ENCODE results near the gene TMEM38B. TPM values are rescaled to one million over a fixed set of nuclear protein-coding genes. Genes with fewer than 3 reads are reported as not detected.

The TMEM38B gene
- total RNA-seq, 1 donor from 2014 or later = 21.1 TPM

DNA sequence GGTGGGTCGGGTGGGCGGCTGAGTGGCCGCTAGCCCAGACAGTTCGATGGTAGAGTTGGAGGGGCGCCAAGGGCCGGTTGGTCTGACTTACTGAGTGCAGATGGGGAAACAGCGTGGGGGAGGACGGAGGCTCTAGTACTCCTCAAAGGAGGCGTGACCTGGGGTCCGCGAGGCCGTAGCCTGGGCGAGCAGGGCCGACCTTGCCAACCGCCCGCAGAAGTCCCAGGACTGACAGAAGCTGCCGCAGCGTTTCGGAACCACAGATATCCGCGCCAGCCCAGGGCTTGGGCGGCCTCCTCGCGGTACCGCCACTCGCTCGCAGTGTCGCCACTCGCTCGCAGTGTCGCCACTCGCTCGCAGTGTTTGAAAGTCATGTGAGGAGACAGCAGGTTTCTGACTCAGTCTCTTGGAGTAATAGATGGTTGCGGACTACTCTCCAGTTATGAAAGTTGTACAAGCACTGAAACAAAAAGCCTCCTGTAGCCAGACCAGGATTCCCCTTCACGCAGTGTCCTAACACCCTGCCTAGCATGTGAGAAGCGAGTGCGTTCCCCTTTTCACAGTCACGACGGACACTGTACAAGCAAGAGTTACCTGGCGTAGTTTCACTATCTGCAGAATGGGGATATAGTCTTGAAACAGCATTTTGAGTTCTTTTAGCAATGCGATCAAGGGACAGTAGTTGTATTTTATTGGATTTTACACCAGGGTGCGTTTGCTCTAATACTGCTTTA, 674 bp downstream of the TMEM38B start:
- Histone ChIP-seq H3K27me3 (peaks cover 76% of the 10 kb centered on the region), H3K9ac (no peak overlapping the region), H3K4me3 (peak overlapping the region; percentile 73), H3K36me3 (no peaks in the 10 kb centered on the region), H3K9me3 (ENCODE audit: low read depth) (no peaks in the 10 kb centered on the region), H4K20me1 (ENCODE audit: low read depth) (peaks cover 10% of the 10 kb centered on the region), H3K4me1 (peaks cover 19% of the 10 kb centered on the region), H3F3A (ENCODE audit: low read depth) (peaks cover 12% of the 10 kb centered on the region), H3K27ac (no peak overlapping the region), H3K4me2 (peak overlapping the region; percentile 91), H3K79me2 (ENCODE audit: low read depth) (peaks cover 22% of the 10 kb centered on the region), H2AFZ (replicated peaks) (peak overlapping the region; percentile 92)
- peak; percentile 78 for DNase-seq (ENCODE audit: low spot score)
- TF ChIP-seq CTCF (IDR thresholded peaks at IDR 0.05) = no peak
- no peak for TF ChIP-seq EZH2 (IDR thresholded peaks at IDR 0.05)
- TF ChIP-seq EZH2phosphoT487 (IDR thresholded peaks at IDR 0.05) = no peak
- H3K9me3 Mint-ChIP-seq = no peaks in the 10 kb centered on the region
- peaks cover 10% of the 10 kb centered on the region for H3K36me3 Mint-ChIP-seq
- H3K4me3 Mint-ChIP-seq = peak overlapping the region; percentile 88
- no peaks in the 10 kb centered on the region for H3K27me3 Mint-ChIP-seq (ENCODE audit: insufficient read depth, low read depth)
- peaks cover 30% of the 10 kb centered on the region for H3K4me1 Mint-ChIP-seq
- peak overlapping the region; percentile 72 for H3K27ac Mint-ChIP-seq

DNA sequence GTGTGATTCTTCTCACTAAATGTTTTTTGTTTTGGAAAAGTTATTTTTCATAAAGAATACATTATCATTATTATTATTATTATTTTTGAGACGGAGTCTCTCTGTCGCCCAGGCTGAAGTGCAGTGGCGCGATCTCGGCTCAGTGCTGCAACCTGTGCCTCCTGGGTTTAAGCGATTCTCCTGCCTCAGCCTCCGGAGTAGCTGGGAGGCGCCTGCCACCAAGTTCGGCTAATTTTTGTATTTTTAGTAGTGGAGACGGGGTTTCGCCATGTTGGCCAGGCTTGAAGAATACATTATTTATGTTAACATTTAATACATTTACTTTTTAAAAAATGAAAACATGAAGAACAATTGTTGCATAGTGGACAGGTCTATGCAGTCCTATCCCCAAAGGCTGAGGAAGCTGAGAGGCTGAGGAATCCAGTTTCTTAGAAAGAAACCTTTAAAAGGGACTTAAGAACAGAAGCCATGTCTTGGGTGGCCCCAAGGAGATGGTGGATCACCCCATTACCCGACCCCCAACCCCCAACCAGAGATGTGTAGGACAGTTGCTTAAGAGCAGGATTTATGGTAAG, 2.0 kb downstream of the TMEM38B start:
- Histone ChIP-seq H3K4me3 (no peak overlapping the region), H3K4me2 (no peak overlapping the region), H3K9me3 (ENCODE audit: low read depth) (no peaks in the 10 kb centered on the region), H3F3A (ENCODE audit: low read depth) (peaks cover 12% of the 10 kb centered on the region), H2AFZ (replicated peaks) (no peak overlapping the region), H3K27ac (no peak overlapping the region), H3K4me1 (peaks cover 19% of the 10 kb centered on the region), H3K79me2 (ENCODE audit: low read depth) (peaks cover 28% of the 10 kb centered on the region), H4K20me1 (ENCODE audit: low read depth) (peaks cover 10% of the 10 kb centered on the region), H3K27me3 (peaks cover 63% of the 10 kb centered on the region), H3K9ac (no peak overlapping the region), H3K36me3 (no peaks in the 10 kb centered on the region)
- Mint-ChIP-seq H3K27ac (no peak overlapping the region), H3K36me3 (peaks cover 13% of the 10 kb centered on the region), H3K27me3 (ENCODE audit: insufficient read depth, low read depth) (no peaks in the 10 kb centered on the region), H3K4me1 (peaks cover 30% of the 10 kb centered on the region), H3K9me3 (no peaks in the 10 kb centered on the region), H3K4me3 (peak overlapping the region; percentile 88)
- no peak for DNase-seq (ENCODE audit: low spot score)
- no peak for TF ChIP-seq EZH2 (IDR thresholded peaks at IDR 0.05)
- no peak for TF ChIP-seq EZH2phosphoT487 (IDR thresholded peaks at IDR 0.05)
- no peak for TF ChIP-seq CTCF (IDR thresholded peaks at IDR 0.05)

DNA sequence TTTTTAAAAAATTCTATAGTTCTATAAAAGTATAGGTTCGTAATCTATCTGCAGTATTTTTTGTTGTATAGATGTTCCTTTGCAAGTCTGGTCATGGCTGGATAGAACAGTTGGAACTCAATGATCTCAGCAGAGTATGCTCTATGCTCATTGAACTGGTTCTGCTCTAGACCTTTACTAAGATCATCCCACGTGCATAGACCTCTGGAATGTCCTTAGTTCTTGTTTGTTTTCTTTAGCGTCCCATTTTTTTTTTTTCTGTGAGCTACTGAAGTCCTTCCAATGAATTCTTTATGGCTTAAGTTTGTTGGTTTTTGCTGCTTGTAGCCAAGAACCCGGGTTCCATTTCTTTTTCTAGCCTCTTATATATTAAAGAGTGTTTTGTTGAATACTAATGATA, 3.5 kb downstream of the TMEM38B start:
- Histone ChIP-seq H4K20me1 (ENCODE audit: low read depth) (peaks cover 10% of the 10 kb centered on the region), H3K4me1 (peaks cover 19% of the 10 kb centered on the region), H3K4me2 (no peak overlapping the region), H3K9me3 (ENCODE audit: low read depth) (no peaks in the 10 kb centered on the region), H3K4me3 (no peak overlapping the region), H2AFZ (replicated peaks) (no peak overlapping the region), H3K79me2 (ENCODE audit: low read depth) (peaks cover 28% of the 10 kb centered on the region), H3K27me3 (peaks cover 48% of the 10 kb centered on the region), H3K27ac (no peak overlapping the region), H3F3A (ENCODE audit: low read depth) (peaks cover 12% of the 10 kb centered on the region), H3K36me3 (no peaks in the 10 kb centered on the region), H3K9ac (no peak overlapping the region)
- peaks cover 20% of the 10 kb centered on the region for H3K36me3 Mint-ChIP-seq
- H3K9me3 Mint-ChIP-seq = peaks cover 4% of the 10 kb centered on the region
- H3K27me3 Mint-ChIP-seq (ENCODE audit: insufficient read depth, low read depth) = no peaks in the 10 kb centered on the region
- H3K4me1 Mint-ChIP-seq = peaks cover 30% of the 10 kb centered on the region
- H3K4me3 Mint-ChIP-seq = no peak overlapping the region
- TF ChIP-seq EZH2 (IDR thresholded peaks at IDR 0.05) = no peak
- no peak for TF ChIP-seq EZH2phosphoT487 (IDR thresholded peaks at IDR 0.05)
- TF ChIP-seq CTCF (IDR thresholded peaks at IDR 0.05) = no peak
- DNase-seq (ENCODE audit: low spot score) = no peak
- H3K27ac Mint-ChIP-seq = no peak overlapping the region
